SK-N-SH (cell line): ENCODE results near the gene TM9SF1. TPM values are rescaled to one million over a fixed set of nuclear protein-coding genes. Genes with fewer than 3 reads are reported as not detected.

ENCODE experiments used
- CTCF ChIA-PET: fragments of 300-600, 350-600 bp; formaldehyde crosslinking; extraction: SDS; loops from one replicate; lab custom pipeline; 2021; lab: Yijun Ruan, JAX
- POLR2A ChIA-PET: fragments of 350-600 bp; sonication (Branson Sonifier 250); formaldehyde crosslinking; extraction: SDS; loops from one replicate; lab custom pipeline; 2020; ENCODE audit warnings: antibody characterized with exemption, inconsistent platforms; lab: Yijun Ruan, JAX
- DNase-seq: peaks from one replicate; pipeline ENCODE4 v3.0.0; 2012
- H2AFZ ChIP-seq: fragments of 200-600 bp; sonication (generic); 2 replicates; pipeline ENCODE4 v1.8.1; 2016; ENCODE audit warnings: antibody characterized with exemption, mild to moderate bottlenecking, low read depth
- H3F3A ChIP-seq: fragments of 200-600 bp; sonication (generic); replicated peaks from 2 replicates; pipeline ENCODE3; 2016; ENCODE audit warnings: antibody characterized with exemption, mild to moderate bottlenecking; ENCODE audit not compliant: insufficient read depth
- H3K27ac ChIP-seq, 2 experiments: fragments of 200-500 bp in 1 of 2; fragments of 200-600 bp in 1 of 2; sonication (Bioruptor generic) in 1 of 2; sonication (generic), shearing (Covaris generic) in 1 of 2; 2 replicates each; pipeline versions ENCODE4 v1.5.1 to v1.6.1; 2014 to 2016; ENCODE audit warnings: low read depth in 2 of 2, inconsistent platforms in 1 of 2, low read length in 1 of 2, mild to moderate bottlenecking in 1 of 2, mixed read lengths in 1 of 2
- H3K27me3 ChIP-seq: fragments of 200-600 bp; sonication (generic), shearing (Covaris generic); 2 replicates; pipeline ENCODE4 v1.6.1; 2016; ENCODE audit warnings: mixed run types; ENCODE audit not compliant: insufficient read depth
- H3K36me3 ChIP-seq, 2 experiments: fragments of 200-500 bp in 1 of 2; fragments of 200-600 bp in 1 of 2; sonication (Bioruptor generic) in 1 of 2; sonication (generic) in 1 of 2; replicated peaks in 1 of 2; 2 replicates each; pipeline versions ENCODE3 to v1.5.1; 2014 to 2016; ENCODE audit warnings: low read length in 1 of 2, mild to moderate bottlenecking in 1 of 2; ENCODE audit not compliant: insufficient read depth in 2 of 2, control insufficient read depth in 1 of 2
- H3K4me1 ChIP-seq, 2 experiments: fragments of 200-500 bp in 1 of 2; fragments of 200-600 bp in 1 of 2; sonication (Bioruptor generic) in 1 of 2; sonication (generic), shearing (Covaris generic) in 1 of 2; 2 replicates each; pipeline versions ENCODE4 v1.5.1 to v1.6.1; 2014 to 2016; ENCODE audit warnings: low read depth in 1 of 2, low read length in 1 of 2, mixed run types in 1 of 2; ENCODE audit not compliant: insufficient read depth in 2 of 2, control insufficient read depth in 1 of 2
- H3K4me2 ChIP-seq: fragments of 200-600 bp; sonication (generic), shearing (Covaris generic); 2 replicates; pipeline ENCODE4 v1.6.1; 2017; ENCODE audit warnings: mixed run types
- H3K4me3 ChIP-seq, 2 experiments: fragments of 200-500 bp in 1 of 2; fragments of 200-600 bp in 1 of 2; sonication (Bioruptor generic) in 1 of 2; sonication (generic), shearing (Covaris generic) in 1 of 2; 2 replicates each; pipeline versions ENCODE4 v1.5.1 to v1.8.1; 2014 to 2016; ENCODE audit warnings: low read depth in 2 of 2, inconsistent platforms in 1 of 2, low read length in 1 of 2, mild to moderate bottlenecking in 1 of 2, mixed read lengths in 1 of 2, moderate library complexity in 1 of 2
- H3K79me2 ChIP-seq: fragments of 200-600 bp; sonication (generic); 2 replicates; pipeline ENCODE4 v1.8.1; 2017; ENCODE audit warnings: mild to moderate bottlenecking; ENCODE audit not compliant: insufficient read depth
- H3K9ac ChIP-seq: fragments of 200-600 bp; sonication (generic); 2 replicates; pipeline ENCODE4 v1.6.1; 2017; ENCODE audit warnings: mixed run types
- H3K9me2 ChIP-seq: fragments of 200-600 bp; sonication (generic); 2 replicates; pipeline ENCODE4 v1.6.1; 2017; ENCODE audit warnings: mixed run types
- H3K9me3 ChIP-seq: fragments of 200-600 bp; sonication (generic); 2 replicates; pipeline ENCODE4 v1.6.1; 2017; ENCODE audit warnings: mixed run types, mild to moderate bottlenecking, moderate library complexity
- H4K20me1 ChIP-seq: fragments of 200-600 bp; sonication (generic); 2 replicates; pipeline ENCODE4 v1.6.1; 2017; ENCODE audit warnings: mild to moderate bottlenecking, mixed run types; ENCODE audit not compliant: insufficient read depth
- MAX ChIP-seq: IDR thresholded peaks from 2 replicates; pipeline ENCODE4 v1.4.0; 2012; ENCODE audit warnings: low read depth
- PBX3 ChIP-seq: IDR thresholded peaks from 2 replicates; pipeline ENCODE4; 2012
- RCOR1 ChIP-seq: fragments of 150-350 bp; IDR thresholded peaks from 2 replicates; pipeline ENCODE4 v1.6.1; 2017; ENCODE audit warnings: antibody characterized with exemption, low read length
- SMC3 ChIP-seq: IDR thresholded peaks from 2 replicates; pipeline ENCODE4 v1.6.1; 2012; ENCODE audit warnings: low read depth, low read length, improper control_type of control experiment
- WGBS: methylation state at CpG from one replicate; pipeline ENCODE4 v1.1.6; 2017; ENCODE audit warnings: low lambda C conversion rate; 5-methylcytosine and 5-hydroxymethylcytosine counted together
- polyA plus RNA-seq, 3 experiments: library from polyadenylated mRNA; depleted of rRNA; stranded (reverse); fragments of >200 nt; gene quantifications; 2 replicates each; pipeline ENCODE4 v1.2.3, GENCODE V29; 2012
- small RNA-seq, 7 experiments: library from RNA; depleted of rRNA; stranded (forward); fragments of <200 nt; gene quantifications; one replicate each; pipeline ENCODE3, GENCODE V24; 2012

Gene TM9SF1
- polyA plus RNA-seq, 1 of the 3 experiments (the other 2 are of a cell fraction) = 48.7 TPM

- TF ChIP-seq MAX = no peak; the same call in none of the 2 replicates
Measured at GRCh38 chr14:24141097-24141880, 54.0 kb downstream of the TM9SF1 start, which contains the start of gene EMC9 (continued).

- no peaks in the 10 kb centered on the region for H3K9me3 ChIP-seq
- no peak for DNase-seq
- H3K9me2 ChIP-seq = no peaks in the 10 kb centered on the region
- peak overlapping the region in 1 of 2 experiments; percentile 29; a peak in 1 of 4 replicates for H3K27ac ChIP-seq
- no peaks in the 10 kb centered on the region for H3K27me3 ChIP-seq
- peaks cover 6 to 36% of the 10 kb centered on the region in 2 experiments; a peak in 3 of 4 replicates for H3K4me1 ChIP-seq
- no peaks in the 10 kb centered on the region for H4K20me1 ChIP-seq
- H3K4me3 ChIP-seq = peak overlapping the region; percentile 27 to 31; a peak in 2 of 4 replicates
- H3K4me2 ChIP-seq = peak overlapping the region; percentile 97; the same call in 1 of the 2 replicates
- H2AFZ ChIP-seq = no peak overlapping the region
- CTCF ChIA-PET = interaction anchor here (1.1 to 4.7 kb wide), 5 partner anchors 8 to 31 kb away, joined by 3 to 22 read pairs (median 5); partner anchors contain the start of genes IRF9 and RNF31
- 87% methylated on average over 7 of the region's 9 CpGs for WGBS
- H3K9ac ChIP-seq = no peak overlapping the region
- POLR2A ChIA-PET = interaction anchor here (1.1 to 1.8 kb wide), 3 partner anchors 7 to 33 kb away, joined by 3 to 5 read pairs (median 5); partner anchors contain the start of genes DCAF11, NRL and PSME2
- H3K36me3 ChIP-seq = peaks cover 27 to 40% of the 10 kb centered on the region in 2 experiments
- H3K79me2 ChIP-seq = peaks cover 43% of the 10 kb centered on the region
- TF ChIP-seq PBX3 (no peak), RCOR1 (no peak), SMC3 (no peak)
- peaks cover 18% of the 10 kb centered on the region for H3F3A ChIP-seq
Measured at GRCh38 chr14:24139272-24139934, 55.8 kb downstream of the TM9SF1 start.

Small RNA genes within 50 kb of the gene (small RNA-seq; reads per million reads assigned to genes)
- gene AL136295.4 = 0 to 0.59 (median 0) reads per million in 7 experiments
- 0 to 0.59 (median 0) reads per million in 7 experiments for gene CHMP4A
- gene IPO4 = 0 to 1.1 (median 0) reads per million in 7 experiments
- gene IRF9 = 0 to 1.1 (median 0.29) reads per million in 7 experiments
- gene MDP1 = 0 to 1.1 (median 0) reads per million in 7 experiments
- gene RNA5SP383 = 0 to 223 (median 0) reads per million in 7 experiments

Other genes starting within 250 kb of the TM9SF1 start
- 42.3 and 50.5 TPM in 2 replicates for gene DHRS4, start 241.7 kb downstream of the TM9SF1 start, polyA plus RNA-seq (2012; rRNA removed)
- 12.1 and 14.6 TPM in 2 replicates for gene DHRS4L2, start 206.5 kb downstream of the TM9SF1 start, polyA plus RNA-seq (2012; rRNA removed)
- 0.32 and 0.43 TPM in 2 replicates for gene CARMIL3, start 143.4 kb downstream of the TM9SF1 start, polyA plus RNA-seq (2012; rRNA removed)
- gene CPNE6, start 123.9 kb downstream of the TM9SF1 start, polyA plus RNA-seq (2012; rRNA removed) = not detected in 2 replicates
- 16.2 and 16.6 TPM in 2 replicates for gene PCK2, start 101.1 kb downstream of the TM9SF1 start, polyA plus RNA-seq (2012; rRNA removed)
- gene DCAF11, start 80.7 kb downstream of the TM9SF1 start, polyA plus RNA-seq (2012; rRNA removed) = 34.6 and 36.7 TPM in 2 replicates
- gene NRL, start 80.5 kb downstream of the TM9SF1 start, polyA plus RNA-seq (2012; rRNA removed) = 0.76 and 0.88 TPM in 2 replicates
- 0.12 TPM in 1 of 2 replicates, not detected in the other for gene FITM1, start 64.8 kb downstream of the TM9SF1 start, polyA plus RNA-seq (2012; rRNA removed)
- 154 and 287 TPM in 2 replicates for gene PSME1, start 59.2 kb downstream of the TM9SF1 start, polyA plus RNA-seq (2012; rRNA removed)
- 14.5 and 19.3 TPM in 2 replicates for gene EMC9, start 53.9 kb downstream of the TM9SF1 start, polyA plus RNA-seq (2012; rRNA removed)
- gene PSME2, start 48.8 kb downstream of the TM9SF1 start, polyA plus RNA-seq (2012; rRNA removed) = 129 and 147 TPM in 2 replicates
- gene RNF31, start 47.9 kb downstream of the TM9SF1 start, polyA plus RNA-seq (2012; rRNA removed) = 19.2 and 20.4 TPM in 2 replicates
- 37.6 and 43.6 TPM in 2 replicates for gene IRF9, start 34.2 kb downstream of the TM9SF1 start, polyA plus RNA-seq (2012; rRNA removed)
- gene REC8, start 23.4 kb downstream of the TM9SF1 start, polyA plus RNA-seq (2012; rRNA removed) = 13.1 and 23.2 TPM in 2 replicates
- gene IPO4, start 6.6 kb downstream of the TM9SF1 start, polyA plus RNA-seq (2012; rRNA removed) = 39.7 and 61.3 TPM in 2 replicates
- 0.05 TPM in 1 of 2 replicates, not detected in the other for gene TSSK4, start 10.3 kb upstream of the TM9SF1 start, polyA plus RNA-seq (2012; rRNA removed)
- 92.4 and 96.1 TPM in 2 replicates for gene CHMP4A, start 18.0 kb upstream of the TM9SF1 start, polyA plus RNA-seq (2012; rRNA removed)
- gene MDP1, start 20.6 kb upstream of the TM9SF1 start, polyA plus RNA-seq (2012; rRNA removed) = 36.4 and 36.7 TPM in 2 replicates
- gene NEDD8, start 36.9 kb upstream of the TM9SF1 start, polyA plus RNA-seq (2012; rRNA removed) = 465 and 534 TPM in 2 replicates
- gene GMPR2, start 37.5 kb upstream of the TM9SF1 start, polyA plus RNA-seq (2012; rRNA removed) = 97.0 and 149 TPM in 2 replicates
- 38.3 and 42.2 TPM in 2 replicates for gene TINF2, start 47.2 kb upstream of the TM9SF1 start, polyA plus RNA-seq (2012; rRNA removed)
- 2.7 and 3.0 TPM in 2 replicates for gene TGM1, start 67.7 kb upstream of the TM9SF1 start, polyA plus RNA-seq (2012; rRNA removed)
- 54.9 and 59.4 TPM in 2 replicates for gene RABGGTA, start 76.2 kb upstream of the TM9SF1 start, polyA plus RNA-seq (2012; rRNA removed)
- gene DHRS1, start 104.3 kb upstream of the TM9SF1 start, polyA plus RNA-seq (2012; rRNA removed) = 65.4 and 71.7 TPM in 2 replicates
- gene NOP9, start 104.4 kb upstream of the TM9SF1 start, polyA plus RNA-seq (2012; rRNA removed) = 11.9 and 17.2 TPM in 2 replicates
- 0.03 and 0.05 TPM in 2 replicates for gene CIDEB, start 112.5 kb upstream of the TM9SF1 start, polyA plus RNA-seq (2012; rRNA removed)
- 8.2 and 12.2 TPM in 2 replicates for gene LTB4R2, start 114.7 kb upstream of the TM9SF1 start, polyA plus RNA-seq (2012; rRNA removed)
- gene LTB4R, start 116.1 kb upstream of the TM9SF1 start, polyA plus RNA-seq (2012; rRNA removed) = 11.9 and 14.0 TPM in 2 replicates
- 0.03 and 0.08 TPM in 2 replicates for gene ADCY4, start 139.6 kb upstream of the TM9SF1 start, polyA plus RNA-seq (2012; rRNA removed)
- gene RIPK3, start 144.6 kb upstream of the TM9SF1 start, polyA plus RNA-seq (2012; rRNA removed) = not detected in 2 replicates
- gene NFATC4, start 172.7 kb upstream of the TM9SF1 start, polyA plus RNA-seq (2012; rRNA removed) = 24.9 and 25.3 TPM in 2 replicates
- gene NYNRIN, start 203.6 kb upstream of the TM9SF1 start, polyA plus RNA-seq (2012; rRNA removed) = 4.7 and 4.8 TPM in 2 replicates
- 1.8 TPM in 2 replicates for gene CBLN3, start 234.2 kb upstream of the TM9SF1 start, polyA plus RNA-seq (2012; rRNA removed)
- 18.3 and 21.8 TPM in 2 replicates for gene KHNYN, start 234.5 kb upstream of the TM9SF1 start, polyA plus RNA-seq (2012; rRNA removed)
- 81.8 and 88.4 TPM in 2 replicates for gene SDR39U1, start 247.3 kb upstream of the TM9SF1 start, polyA plus RNA-seq (2012; rRNA removed)